Liver (tissue), 3 donors: ENCODE results near the gene RND1.
"Not testable (repeated sequence)": the region's sequence is repeated elsewhere in the genome, so short reads cannot be mapped to it uniquely, and the experiment has no call there.

Experiments used
- RAD21 ChIP-seq, 2 donors: IDR thresholded peaks; 2 replicates each; pipeline ENCODE4 v1.6.1; 2016; ENCODE audit warnings: antibody characterized with exemption in 2 of 2, mild to moderate bottlenecking in 2 of 2
- TAF1 ChIP-seq: conservative IDR thresholded peaks from 2 replicates; pipeline ENCODE4 v1.6.1; 2016; ENCODE audit warnings: antibody characterized with exemption, mild to moderate bottlenecking
- YY1 ChIP-seq: IDR thresholded peaks from 2 replicates; pipeline ENCODE4 v1.6.1; 2016; ENCODE audit warnings: antibody characterized with exemption, mild to moderate bottlenecking
- TF ChIP-seq, protein P1 (sequence below): fragments of 150-350 bp; IDR thresholded peaks from 2 replicates; pipeline ENCODE4 v1.5.1; 2017; ENCODE audit warnings: improper control_type of control experiment, low read depth, low read length; ENCODE audit not compliant: missing input control
- TF ChIP-seq, protein P2 (sequence below): IDR thresholded peaks from 2 replicates; pipeline ENCODE4 v1.6.1; 2016; ENCODE audit warnings: antibody characterized with exemption
- TF ChIP-seq, protein P3 (sequence below): IDR thresholded peaks from 2 replicates; pipeline ENCODE4 v1.6.1; 2016; ENCODE audit warnings: antibody characterized with exemption
- donor health status: healthy.
- donor health status: healthy.

DNA sequence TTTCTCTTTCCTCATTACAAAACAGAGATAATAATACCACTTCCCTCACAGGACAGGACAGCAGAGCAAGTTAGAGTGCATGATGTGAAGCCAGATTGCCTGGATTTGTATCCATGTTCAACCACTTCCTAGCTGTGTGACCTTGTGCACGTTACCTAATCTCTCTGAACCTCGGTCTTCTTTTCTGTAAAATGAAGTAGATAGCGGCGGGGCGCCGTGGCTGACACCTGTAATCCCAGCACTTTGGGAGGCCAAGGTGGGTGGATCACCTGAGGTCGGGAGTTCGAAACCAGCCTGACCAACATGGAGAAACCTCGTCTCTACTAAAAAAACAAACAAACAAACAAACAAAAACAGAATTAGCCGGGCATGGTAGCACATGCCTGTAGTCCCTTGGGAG is 10.7 kb downstream of the RND1 start:
- TF ChIP-seq TAF1; RAD21 (IDR thresholded peaks at IDR 0.05); YY1: not testable (repeated sequence)
- TF ChIP-seq, protein P1, sequence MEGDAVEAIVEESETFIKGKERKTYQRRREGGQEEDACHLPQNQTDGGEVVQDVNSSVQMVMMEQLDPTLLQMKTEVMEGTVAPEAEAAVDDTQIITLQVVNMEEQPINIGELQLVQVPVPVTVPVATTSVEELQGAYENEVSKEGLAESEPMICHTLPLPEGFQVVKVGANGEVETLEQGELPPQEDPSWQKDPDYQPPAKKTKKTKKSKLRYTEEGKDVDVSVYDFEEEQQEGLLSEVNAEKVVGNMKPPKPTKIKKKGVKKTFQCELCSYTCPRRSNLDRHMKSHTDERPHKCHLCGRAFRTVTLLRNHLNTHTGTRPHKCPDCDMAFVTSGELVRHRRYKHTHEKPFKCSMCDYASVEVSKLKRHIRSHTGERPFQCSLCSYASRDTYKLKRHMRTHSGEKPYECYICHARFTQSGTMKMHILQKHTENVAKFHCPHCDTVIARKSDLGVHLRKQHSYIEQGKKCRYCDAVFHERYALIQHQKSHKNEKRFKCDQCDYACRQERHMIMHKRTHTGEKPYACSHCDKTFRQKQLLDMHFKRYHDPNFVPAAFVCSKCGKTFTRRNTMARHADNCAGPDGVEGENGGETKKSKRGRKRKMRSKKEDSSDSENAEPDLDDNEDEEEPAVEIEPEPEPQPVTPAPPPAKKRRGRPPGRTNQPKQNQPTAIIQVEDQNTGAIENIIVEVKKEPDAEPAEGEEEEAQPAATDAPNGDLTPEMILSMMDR: not testable (repeated sequence)
- TF ChIP-seq, protein P2, sequence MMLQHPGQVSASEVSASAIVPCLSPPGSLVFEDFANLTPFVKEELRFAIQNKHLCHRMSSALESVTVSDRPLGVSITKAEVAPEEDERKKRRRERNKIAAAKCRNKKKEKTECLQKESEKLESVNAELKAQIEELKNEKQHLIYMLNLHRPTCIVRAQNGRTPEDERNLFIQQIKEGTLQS: not testable (repeated sequence)
- TF ChIP-seq, protein P3, sequence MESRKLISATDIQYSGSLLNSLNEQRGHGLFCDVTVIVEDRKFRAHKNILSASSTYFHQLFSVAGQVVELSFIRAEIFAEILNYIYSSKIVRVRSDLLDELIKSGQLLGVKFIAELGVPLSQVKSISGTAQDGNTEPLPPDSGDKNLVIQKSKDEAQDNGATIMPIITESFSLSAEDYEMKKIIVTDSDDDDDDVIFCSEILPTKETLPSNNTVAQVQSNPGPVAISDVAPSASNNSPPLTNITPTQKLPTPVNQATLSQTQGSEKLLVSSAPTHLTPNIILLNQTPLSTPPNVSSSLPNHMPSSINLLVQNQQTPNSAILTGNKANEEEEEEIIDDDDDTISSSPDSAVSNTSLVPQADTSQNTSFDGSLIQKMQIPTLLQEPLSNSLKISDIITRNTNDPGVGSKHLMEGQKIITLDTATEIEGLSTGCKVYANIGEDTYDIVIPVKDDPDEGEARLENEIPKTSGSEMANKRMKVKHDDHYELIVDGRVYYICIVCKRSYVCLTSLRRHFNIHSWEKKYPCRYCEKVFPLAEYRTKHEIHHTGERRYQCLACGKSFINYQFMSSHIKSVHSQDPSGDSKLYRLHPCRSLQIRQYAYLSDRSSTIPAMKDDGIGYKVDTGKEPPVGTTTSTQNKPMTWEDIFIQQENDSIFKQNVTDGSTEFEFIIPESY: not testable (repeated sequence)
